ENCODE data around the gene MGAT4A. TPM values are rescaled to one million over a fixed set of nuclear protein-coding genes. Genes with fewer than 3 reads are reported as not detected.
A peak's percentile ranks its signal among the peaks of the same experiment; 100 is the strongest.

The MGAT4A gene
- total RNA-seq, 4 donors from 2014 or later, result 4.1 to 11.6 (median 7.1) TPM

- intact Hi-C loops (cut with DNase I), result no loop called here
- WGBS, 2 donors, result 55 to 83% methylated on average over 4 of the region's 4 CpGs
- Histone ChIP-seq H3K4me1 (no peaks in the 10 kb centered on the region), H3K36me3 (no peaks in the 10 kb centered on the region), H3K27me3 (no peaks in the 10 kb centered on the region), H3K9me3 (no peaks in the 10 kb centered on the region), H3K4me3 (no peak overlapping the region), H3K27ac (peak overlapping the region in 1 of 4 donors; percentile 18)
- TF ChIP-seq, protein P1, sequence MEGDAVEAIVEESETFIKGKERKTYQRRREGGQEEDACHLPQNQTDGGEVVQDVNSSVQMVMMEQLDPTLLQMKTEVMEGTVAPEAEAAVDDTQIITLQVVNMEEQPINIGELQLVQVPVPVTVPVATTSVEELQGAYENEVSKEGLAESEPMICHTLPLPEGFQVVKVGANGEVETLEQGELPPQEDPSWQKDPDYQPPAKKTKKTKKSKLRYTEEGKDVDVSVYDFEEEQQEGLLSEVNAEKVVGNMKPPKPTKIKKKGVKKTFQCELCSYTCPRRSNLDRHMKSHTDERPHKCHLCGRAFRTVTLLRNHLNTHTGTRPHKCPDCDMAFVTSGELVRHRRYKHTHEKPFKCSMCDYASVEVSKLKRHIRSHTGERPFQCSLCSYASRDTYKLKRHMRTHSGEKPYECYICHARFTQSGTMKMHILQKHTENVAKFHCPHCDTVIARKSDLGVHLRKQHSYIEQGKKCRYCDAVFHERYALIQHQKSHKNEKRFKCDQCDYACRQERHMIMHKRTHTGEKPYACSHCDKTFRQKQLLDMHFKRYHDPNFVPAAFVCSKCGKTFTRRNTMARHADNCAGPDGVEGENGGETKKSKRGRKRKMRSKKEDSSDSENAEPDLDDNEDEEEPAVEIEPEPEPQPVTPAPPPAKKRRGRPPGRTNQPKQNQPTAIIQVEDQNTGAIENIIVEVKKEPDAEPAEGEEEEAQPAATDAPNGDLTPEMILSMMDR (IDR thresholded peaks at IDR 0.05), result no peak
- TF ChIP-seq POLR2A (IDR thresholded peaks at IDR 0.05), result no peak
- DNase-seq, result no peak
Observed at GRCh38 chr2:98658816-98659490, 72.0 kb downstream of the MGAT4A start.

DNA sequence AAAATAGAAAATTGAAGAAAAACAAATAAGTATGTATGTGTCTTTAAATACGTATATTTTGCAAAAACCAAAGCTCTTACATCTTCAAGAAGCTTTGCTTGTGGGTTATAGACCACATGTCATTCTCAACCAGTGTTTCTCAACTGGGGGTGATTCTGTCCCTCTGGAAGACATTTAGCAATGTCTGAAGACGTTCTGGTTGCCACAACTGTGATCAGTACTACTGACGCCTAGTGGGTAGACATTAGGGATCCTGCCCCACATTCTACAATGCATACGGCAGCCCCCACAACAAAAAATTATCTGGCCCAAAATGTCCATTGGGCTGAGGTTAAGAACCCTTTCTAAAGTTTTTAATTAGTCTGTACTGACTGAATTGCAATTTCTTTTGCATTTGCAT is 74.1 kb downstream of the MGAT4A start:
- 66 to 75% methylated on average over 4 of the region's 4 CpGs for WGBS, 2 donors
- Histone ChIP-seq H3K9me3 (no peaks in the 10 kb centered on the region), H3K27ac (no peak overlapping the region), H3K36me3 (no peaks in the 10 kb centered on the region), H3K4me1 (no peaks in the 10 kb centered on the region), H3K4me3 (no peak overlapping the region), H3K27me3 (no peaks in the 10 kb centered on the region)
- TF ChIP-seq, protein P1 (IDR thresholded peaks at IDR 0.05), result no peak
- intact Hi-C loops (cut with DNase I), result no loop called here
- DNase-seq, result no peak

GRCh38 chr2:98654699-98655495 is 76.0 kb downstream of the MGAT4A start:
- peaks cover 0 to under 1% (median 0%) of the 10 kb centered on the region in 3 donors for H3K4me1 ChIP-seq
- H3K36me3 ChIP-seq, result no peaks in the 10 kb centered on the region
- TF ChIP-seq POLR2A (IDR thresholded peaks at IDR 0.05), result no peak
- TF ChIP-seq, protein P1 (IDR thresholded peaks at IDR 0.05), result no peak
- H3K9me3 ChIP-seq, result no peaks in the 10 kb centered on the region
- H3K27ac ChIP-seq, result peak overlapping the region in 1 of 4 donors; percentile 14
- no peak overlapping the region for H3K4me3 ChIP-seq
- intact Hi-C loops (cut with DNase I), result loop anchor here (5.0 kb wide), 2 partner anchors 182 to 412 kb away; no protein-coding TSS in a partner anchor
- no peak for DNase-seq
- WGBS, 2 donors, result 81 to 82% methylated on average over 3 of the region's 3 CpGs
- H3K27me3 ChIP-seq, result no peaks in the 10 kb centered on the region

- WGBS, 2 donors, result 74 to 91% methylated on average over 1 of the region's 1 CpG
- H3K9me3 ChIP-seq, result no peaks in the 10 kb centered on the region
- H3K36me3 ChIP-seq, result peaks cover 0 to 8% (median 0%) of the 10 kb centered on the region in 3 donors
- TF ChIP-seq, protein P1 (IDR thresholded peaks at IDR 0.05), result no peak
- no peak for TF ChIP-seq POLR2A (IDR thresholded peaks at IDR 0.05)
- H3K27ac ChIP-seq, result no peak overlapping the region
- H3K4me1 ChIP-seq, result peaks cover 0 to 6% (median 0%) of the 10 kb centered on the region in 3 donors
- no peaks in the 10 kb centered on the region for H3K27me3 ChIP-seq
- intact Hi-C loops (cut with DNase I), result loop anchor here (5.0 kb wide), 2 partner anchors 186 to 416 kb away; no protein-coding TSS in a partner anchor
- no peak overlapping the region for H3K4me3 ChIP-seq
- no peak for DNase-seq
Observed at GRCh38 chr2:98650998-98651397, 79.9 kb downstream of the MGAT4A start.

GRCh38 chr2:98649992-98650375 is 80.9 kb downstream of the MGAT4A start:
- no peaks in the 10 kb centered on the region for H3K9me3 ChIP-seq
- DNase-seq, result no peak
- H3K36me3 ChIP-seq, result peaks cover 0 to 8% (median 0%) of the 10 kb centered on the region in 3 donors
- no peak for TF ChIP-seq POLR2A (IDR thresholded peaks at IDR 0.05)
- TF ChIP-seq, protein P1 (IDR thresholded peaks at IDR 0.05), result no peak
- H3K27ac ChIP-seq, result peak overlapping the region in 1 of 4 donors; percentile 11
- H3K27me3 ChIP-seq, result no peaks in the 10 kb centered on the region
- H3K4me1 ChIP-seq, result peaks cover 0 to 6% (median 0%) of the 10 kb centered on the region in 3 donors
- WGBS, 2 donors, result 92 to 94% methylated on average over 1 of the region's 1 CpG
- no peak overlapping the region for H3K4me3 ChIP-seq
- intact Hi-C loops (cut with DNase I), result loop anchor here (5.0 kb wide), 2 partner anchors 187 to 417 kb away; no protein-coding TSS in a partner anchor

All from esophagus squamous epithelium (tissue), 5 donors.